Hematopoietic multipotent progenitor cell treated with erythropoietin and hydrocortisone succinate and interleukin-3 and kit ligand, for 6 days (in vitro differentiated cells): ENCODE data around the gene THSD4.
"Not testable (repeated sequence)": the region's sequence is repeated elsewhere in the genome, so short reads cannot be mapped to it uniquely, and the experiment has no call there.

Source experiments
- DNase-seq: peaks from one replicate; pipeline ENCODE4 v3.0.0-alpha.2; 2015

Gene THSD4

DNA sequence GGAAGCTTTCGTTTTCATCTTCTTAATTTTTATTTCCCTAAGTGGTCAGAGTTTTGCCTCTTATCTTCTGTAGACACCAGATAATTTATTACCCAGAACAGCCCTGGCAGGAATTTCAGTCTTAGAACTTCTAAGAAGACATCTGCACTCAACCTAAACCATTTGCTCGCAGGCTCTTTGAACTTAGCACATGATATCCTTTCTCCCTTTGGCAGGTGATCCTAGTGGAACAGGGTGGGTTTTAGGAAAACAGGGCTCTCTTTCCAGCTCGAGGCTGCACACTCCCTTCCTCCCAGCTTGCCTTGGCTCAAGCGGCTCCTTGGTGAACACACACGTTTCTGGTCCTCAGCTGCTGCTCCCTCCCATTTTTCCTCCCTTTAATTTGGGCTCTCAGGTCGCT is 116.5 kb downstream of the THSD4 start:
- DNase-seq: peak; percentile 1

- DNase-seq: no peak
Measured at GRCh38 chr15:71232411-71232810, 117.1 kb downstream of the THSD4 start.

DNA sequence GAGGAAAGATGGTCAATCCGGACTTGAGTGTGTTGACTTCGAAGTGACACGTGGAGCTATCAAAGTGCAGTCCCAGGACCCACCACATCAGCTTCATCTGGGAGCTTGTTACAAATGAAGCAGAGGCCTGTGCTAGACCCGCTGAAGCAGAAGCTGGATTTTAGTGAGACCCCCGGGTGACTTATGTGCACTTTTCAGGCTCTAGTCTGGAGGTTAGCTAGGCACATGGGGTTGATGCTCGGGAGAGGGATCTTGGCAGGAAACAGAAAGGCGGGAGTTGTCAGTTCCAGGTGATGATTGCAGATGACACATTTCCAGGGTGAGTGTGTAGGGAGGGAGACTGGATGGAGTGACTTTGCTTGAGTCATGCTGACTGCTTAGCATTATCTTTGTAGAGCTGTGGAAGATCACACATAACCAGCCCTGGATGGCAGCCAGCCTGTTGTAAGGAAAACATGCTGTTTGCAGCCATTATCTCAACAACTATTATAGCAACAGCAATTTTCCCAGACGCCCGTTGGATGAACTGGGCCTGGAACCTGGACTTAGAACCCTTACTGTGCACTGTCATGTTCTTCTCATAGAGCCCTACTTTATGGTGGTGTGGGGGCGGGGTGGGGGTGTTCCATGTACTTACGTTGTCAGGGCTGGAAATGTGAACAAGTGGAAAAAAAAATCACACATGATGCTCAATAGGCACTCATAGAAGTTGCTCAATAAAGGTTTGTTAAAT is 122.4 kb downstream of the THSD4 start:
- DNase-seq: no peak

GRCh38 chr15:71238926-71239325 is 123.7 kb downstream of the THSD4 start:
- DNase-seq: no peak

- DNase-seq: no peak
Measured at GRCh38 chr15:71239592-71240364, 124.5 kb downstream of the THSD4 start.

DNA sequence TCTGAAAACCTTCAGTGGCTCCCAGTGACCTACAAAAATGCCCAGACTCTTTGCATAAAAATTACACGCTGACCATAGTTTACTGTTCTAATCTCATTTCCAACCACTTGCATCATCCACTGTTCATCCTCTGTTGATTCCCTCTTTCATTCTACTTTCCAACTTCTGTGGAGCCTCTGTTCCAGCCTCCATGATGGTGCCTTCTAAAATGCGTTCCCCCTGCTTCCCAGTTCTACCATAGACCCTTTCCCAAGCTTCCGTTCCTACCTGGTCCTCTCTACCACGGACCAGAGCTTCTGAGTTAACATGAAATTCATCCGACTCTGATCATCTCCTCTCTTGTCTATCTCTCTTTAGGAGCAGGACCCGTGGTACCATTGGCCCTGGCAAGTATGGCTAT is 127.0 kb downstream of the THSD4 start:
- DNase-seq: no peak

DNA sequence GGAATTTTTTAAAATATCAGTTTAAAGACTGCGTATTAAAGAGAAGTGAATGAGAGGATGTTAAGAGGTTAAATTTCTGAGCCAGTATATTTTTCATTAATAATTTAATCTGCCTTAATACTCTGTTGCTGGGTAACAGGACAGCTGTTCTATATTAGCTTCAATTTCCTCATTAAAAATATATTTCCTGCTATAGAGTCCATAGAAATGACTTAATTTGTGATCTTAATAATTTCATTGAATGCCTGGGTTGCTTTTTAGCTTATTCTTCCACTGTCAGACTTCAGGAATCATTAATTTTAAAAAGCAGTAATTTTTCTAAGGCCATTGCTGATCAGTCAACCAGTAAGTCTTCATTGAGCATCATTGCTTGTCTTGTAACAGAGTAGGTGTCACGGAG is 129.0 kb downstream of the THSD4 start:
- no peak for DNase-seq

DNA sequence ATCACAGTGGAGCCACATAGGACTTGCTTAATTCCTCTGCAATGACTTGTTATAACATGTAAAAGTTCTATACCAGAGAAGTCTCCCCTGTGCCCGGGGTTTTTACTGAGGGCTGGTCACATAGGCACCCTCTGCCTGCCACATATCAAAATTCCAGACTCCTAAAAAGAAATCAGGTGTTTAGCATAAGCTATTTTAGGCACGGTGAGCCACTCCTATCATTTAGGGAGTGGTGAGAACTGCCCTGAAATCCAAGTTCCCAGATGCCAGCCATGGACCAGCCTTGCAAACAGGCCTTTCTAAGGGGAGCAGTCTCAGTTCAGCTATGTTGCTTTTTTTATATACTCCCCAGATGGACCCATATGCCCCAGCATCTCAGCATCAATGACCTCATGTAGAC is 130.3 kb downstream of the THSD4 start:
- no peak for DNase-seq

DNA sequence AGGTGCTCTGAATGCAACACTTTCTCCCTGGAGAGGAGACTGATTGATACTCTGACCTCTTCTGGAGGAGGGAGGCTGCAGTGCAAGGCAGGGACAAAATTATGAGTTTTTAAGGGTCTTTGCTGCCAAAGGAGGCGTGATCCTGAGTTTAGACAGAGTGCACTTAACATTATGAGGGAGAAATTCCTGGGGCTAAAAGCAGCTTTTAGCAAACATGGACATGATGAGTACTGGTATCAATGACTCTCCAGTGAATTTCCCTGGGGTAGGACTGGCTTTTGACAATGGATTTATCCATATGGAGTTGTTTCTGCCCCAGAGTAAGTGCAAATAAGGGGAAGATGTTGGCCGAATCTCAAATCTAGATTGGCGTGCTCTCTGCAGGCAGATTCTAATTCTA is 133.1 kb downstream of the THSD4 start:
- no peak for DNase-seq

DNA sequence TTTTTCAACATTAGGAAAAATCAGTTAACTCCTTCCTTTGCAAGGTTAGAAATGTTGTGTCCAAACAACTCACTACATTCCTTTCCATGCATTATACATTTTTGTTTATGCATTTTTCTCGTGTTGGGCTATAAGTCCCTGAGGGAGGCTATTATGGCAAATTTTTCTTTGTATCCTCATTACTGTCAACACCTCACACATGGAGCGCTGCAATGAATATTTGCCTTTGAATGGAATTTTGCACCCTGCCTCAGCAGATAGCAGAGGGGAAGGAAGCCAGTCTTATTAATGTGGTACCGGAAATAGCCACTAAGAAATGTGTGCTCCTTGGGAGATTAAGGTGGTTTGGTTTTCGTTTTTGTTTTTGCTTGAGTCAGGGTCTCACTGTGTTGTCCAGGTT is 134.7 kb downstream of the THSD4 start:
- DNase-seq: no peak

DNA sequence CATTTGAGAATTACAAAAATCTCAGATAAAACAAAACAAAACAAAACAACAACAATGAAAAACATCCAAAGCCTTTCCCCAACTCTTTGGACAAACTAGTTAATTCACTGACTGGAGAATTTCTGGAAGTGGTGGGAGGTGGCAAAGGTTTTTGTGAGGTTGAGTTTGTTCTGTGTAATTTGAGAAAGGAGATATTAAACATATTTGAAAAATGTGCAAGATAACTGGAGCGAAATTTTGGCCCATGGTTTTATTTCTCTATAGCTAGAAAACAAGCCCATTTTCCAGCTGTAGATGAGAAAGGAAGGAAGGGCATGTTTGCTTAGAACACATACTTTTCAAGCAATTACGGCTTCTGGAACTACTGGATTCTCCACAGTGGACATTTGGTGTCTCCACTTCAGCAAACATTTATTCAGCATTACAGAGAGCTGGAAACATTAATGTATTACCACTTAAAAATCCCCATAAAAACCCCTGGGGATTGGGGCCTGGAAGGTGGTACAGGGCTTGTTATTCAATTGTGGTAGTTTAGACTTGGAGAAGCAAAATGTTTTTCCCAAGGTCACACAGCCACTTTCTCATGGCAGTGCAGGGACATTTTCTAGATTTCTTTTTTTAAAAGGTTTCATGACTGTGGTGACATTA is 135.8 kb downstream of the THSD4 start:
- no peak for DNase-seq

- no peak for DNase-seq
Measured at GRCh38 chr15:71251584-71252043, 136.3 kb downstream of the THSD4 start.

DNA sequence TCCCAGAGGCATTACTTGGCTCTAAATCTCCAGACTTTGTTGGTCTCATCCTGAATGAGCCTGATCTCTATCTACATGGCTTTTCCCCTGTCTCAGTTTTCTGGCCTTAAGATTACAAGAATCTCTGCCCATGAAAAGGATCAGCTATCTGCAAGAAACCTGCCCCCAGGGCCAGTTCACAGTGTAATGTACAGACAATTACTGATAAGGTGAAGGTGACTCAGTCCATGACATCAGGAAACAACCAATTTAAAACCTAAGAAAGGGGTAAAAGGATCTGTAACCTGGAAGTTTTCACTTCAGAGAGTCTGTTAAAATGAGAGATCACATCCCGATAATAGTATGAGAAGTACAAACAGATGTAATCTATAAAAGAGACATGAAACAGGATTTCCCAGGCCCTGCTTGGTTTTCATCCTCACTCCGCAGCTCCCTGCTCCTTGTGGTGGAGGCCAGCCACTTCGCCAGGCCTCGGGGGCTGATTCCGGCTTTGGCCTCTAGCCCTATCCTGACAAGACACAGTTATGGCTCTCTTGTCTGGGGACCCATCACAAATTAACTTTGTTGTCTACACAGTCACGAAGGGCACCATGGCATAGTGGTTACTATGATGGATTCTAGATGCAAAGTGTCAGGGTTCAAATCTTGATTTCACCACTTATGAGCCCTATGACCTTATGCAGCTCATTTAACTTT is 136.9 kb downstream of the THSD4 start:
- DNase-seq: no peak

DNA sequence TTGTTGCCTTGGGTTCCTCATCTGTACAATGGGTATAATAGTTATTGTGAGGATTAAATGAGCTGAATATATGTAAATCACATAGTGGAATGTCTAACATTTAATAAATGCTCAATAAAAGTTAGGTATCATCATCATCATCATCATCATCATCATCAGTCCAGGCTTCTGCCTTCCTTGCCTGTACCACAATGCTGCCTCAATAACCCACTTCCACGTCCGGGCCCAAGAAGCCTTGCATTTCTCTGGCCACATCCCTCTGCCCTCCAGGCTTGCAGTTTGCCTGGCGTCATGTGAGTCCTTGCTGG is 137.4 kb downstream of the THSD4 start:
- DNase-seq: no peak

GRCh38 chr15:71254491-71254890 is 139.2 kb downstream of the THSD4 start:
- DNase-seq: no peak

- no peak for DNase-seq
Measured at GRCh38 chr15:71256934-71257664, 141.8 kb downstream of the THSD4 start.

DNA sequence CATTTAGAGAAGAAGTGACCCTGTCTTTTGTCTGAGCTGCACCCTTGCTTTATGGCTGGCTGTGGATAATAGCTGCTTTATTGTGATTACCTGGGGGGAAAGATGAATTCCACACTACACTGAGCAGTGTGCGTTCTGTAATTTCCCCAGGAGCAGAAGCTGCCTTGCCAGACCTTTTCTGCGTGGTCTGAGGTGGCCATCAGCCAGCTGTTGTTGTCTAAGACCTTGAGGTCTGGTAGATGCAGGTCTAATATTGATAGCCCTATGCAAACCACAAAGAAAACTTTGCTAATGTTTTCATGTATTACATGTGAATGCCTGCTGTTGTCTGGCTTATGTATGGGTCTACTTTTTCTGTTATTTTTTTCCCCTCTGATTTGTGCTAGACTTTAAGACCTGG is 144.6 kb downstream of the THSD4 start:
- no peak for DNase-seq

- no peak for DNase-seq
Measured at GRCh38 chr15:71261418-71261817, 146.1 kb downstream of the THSD4 start.

DNA sequence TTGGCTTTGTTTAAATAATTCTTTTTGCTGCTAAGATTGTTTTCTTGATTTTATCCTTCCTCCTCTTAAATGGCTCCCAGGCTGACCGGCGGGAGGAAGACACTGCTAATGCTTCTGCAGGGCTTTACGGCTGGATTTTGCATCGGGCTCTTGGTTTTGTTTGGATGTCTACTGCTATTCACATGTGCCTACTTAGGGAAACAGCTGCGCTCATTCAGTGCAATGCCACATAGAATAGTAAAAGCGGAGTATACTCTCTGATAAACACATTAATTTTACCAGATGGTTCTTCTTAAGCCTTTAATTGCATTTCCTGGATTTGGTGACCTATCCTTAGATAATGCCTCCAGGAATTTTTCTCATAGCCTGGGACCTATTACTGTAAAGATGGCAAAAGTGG is 146.6 kb downstream of the THSD4 start:
- DNase-seq: no peak

GRCh38 chr15:71262599-71262998 is 147.3 kb downstream of the THSD4 start:
- DNase-seq: no peak

- DNase-seq: not testable (repeated sequence)
Measured at GRCh38 chr15:71265606-71266005, 150.3 kb downstream of the THSD4 start.

GRCh38 chr15:71271327-71271726 is 156.1 kb downstream of the THSD4 start:
- DNase-seq: no peak

- DNase-seq: no peak
Measured at GRCh38 chr15:71272932-71273331, 157.7 kb downstream of the THSD4 start.
